AG09309 (cell line): ENCODE data around the gene TAOK3.
A peak's percentile ranks its signal among the peaks of the same experiment; 100 is the strongest.

Experiments
- DNase-seq: peaks from one replicate; pipeline ENCODE4 v3.0.0-alpha.2; 2010; ENCODE audit warnings: low read depth
- H3K4me3 ChIP-seq: 2 replicates; pipeline ENCODE4 v1.5.1; 2011; ENCODE audit warnings: mild to moderate bottlenecking, low read depth, low read length, moderate library complexity; ENCODE audit not compliant: control insufficient read depth
- TF ChIP-seq, protein P1 (sequence below): IDR thresholded peaks from 2 replicates; pipeline ENCODE4 v1.5.1; 2011; ENCODE audit warnings: mild to moderate bottlenecking, low read depth, low read length, inconsistent platforms; ENCODE audit not compliant: insufficient read depth, control insufficient read depth; ENCODE audit errors: missing control alignments

TAOK3 gene

DNA sequence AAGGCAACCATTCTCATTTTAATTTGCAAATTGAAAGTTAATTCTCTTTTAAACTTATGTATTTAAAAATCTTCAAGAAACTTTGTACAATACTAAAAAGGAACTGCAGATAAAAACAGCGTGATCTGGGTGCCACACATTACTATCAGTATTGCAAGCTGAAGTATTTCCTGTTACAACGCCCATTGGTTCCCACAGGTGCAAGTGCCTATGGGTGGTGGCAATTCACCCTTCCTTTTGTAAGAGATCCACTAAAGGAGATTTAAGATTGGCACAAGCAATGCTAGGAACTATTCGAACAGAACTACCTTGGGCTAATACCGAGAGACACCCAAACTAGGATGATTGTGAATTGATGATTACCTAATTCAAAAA, 13.2 kb downstream of the TAOK3 start:
- TF ChIP-seq, protein P1, sequence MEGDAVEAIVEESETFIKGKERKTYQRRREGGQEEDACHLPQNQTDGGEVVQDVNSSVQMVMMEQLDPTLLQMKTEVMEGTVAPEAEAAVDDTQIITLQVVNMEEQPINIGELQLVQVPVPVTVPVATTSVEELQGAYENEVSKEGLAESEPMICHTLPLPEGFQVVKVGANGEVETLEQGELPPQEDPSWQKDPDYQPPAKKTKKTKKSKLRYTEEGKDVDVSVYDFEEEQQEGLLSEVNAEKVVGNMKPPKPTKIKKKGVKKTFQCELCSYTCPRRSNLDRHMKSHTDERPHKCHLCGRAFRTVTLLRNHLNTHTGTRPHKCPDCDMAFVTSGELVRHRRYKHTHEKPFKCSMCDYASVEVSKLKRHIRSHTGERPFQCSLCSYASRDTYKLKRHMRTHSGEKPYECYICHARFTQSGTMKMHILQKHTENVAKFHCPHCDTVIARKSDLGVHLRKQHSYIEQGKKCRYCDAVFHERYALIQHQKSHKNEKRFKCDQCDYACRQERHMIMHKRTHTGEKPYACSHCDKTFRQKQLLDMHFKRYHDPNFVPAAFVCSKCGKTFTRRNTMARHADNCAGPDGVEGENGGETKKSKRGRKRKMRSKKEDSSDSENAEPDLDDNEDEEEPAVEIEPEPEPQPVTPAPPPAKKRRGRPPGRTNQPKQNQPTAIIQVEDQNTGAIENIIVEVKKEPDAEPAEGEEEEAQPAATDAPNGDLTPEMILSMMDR = no peak
- DNase-seq = no peak
- H3K4me3 ChIP-seq = no peak overlapping the region

DNA sequence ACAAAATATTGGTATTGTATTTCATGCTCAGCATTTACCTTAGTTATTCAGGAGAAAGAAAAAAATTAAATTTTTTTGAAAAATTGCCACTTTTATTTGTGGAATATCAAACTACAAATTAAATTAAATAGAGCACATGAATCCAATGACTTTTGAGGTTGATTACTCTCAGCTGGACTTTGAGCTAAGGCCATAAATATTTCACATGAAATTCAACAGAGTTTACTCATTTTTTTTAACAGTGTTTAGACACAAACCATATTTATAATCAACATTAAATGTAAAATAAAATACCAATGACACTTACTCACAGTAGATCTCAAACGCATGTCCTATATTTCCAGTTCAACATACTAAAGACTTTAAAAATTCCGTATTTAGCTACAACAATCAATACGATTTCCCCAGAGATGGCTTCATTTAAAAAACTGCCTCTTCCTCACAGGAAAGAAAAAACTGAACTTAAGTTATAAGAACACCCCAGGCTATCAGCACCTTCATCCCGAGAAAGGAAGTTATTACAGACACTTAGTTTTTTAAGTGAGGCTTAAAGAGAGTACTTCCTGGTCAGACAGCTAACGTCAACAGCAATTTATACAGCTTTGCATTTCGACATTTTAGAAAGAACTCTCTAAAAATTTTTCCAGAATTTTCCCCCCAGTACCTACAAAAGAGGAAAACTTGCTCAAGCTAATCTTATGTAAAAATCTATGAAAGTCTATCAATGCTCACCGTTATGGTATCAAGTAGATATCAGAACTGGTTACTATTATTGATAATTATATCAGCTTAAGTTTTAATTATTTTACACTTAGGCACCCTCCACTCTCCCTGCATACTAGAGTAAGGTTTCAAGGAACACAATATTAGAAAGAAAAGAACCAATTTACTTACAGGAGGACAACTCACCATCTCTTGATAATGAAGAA, 13.8 kb downstream of the TAOK3 start:
- TF ChIP-seq, protein P1 = no peak
- no peak overlapping the region for H3K4me3 ChIP-seq
- DNase-seq = no peak

DNA sequence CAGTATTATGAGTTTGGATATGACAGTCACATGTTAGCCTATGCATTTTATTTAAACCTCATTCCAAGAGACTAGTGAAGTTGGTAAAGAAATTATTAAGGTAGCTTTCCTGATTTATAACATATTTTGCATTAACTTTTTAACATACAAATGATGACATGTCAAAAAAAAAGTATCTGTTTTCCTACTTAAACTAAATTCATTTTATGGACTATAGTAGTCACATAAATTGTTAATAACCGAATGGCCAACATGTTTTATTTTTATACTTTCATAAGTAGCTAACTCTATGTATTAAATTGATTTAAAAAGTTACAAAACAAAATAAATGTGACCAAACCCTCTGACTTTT, 14.7 kb downstream of the TAOK3 start:
- H3K4me3 ChIP-seq = no peak overlapping the region
- TF ChIP-seq, protein P1 = no peak
- DNase-seq = no peak

DNA sequence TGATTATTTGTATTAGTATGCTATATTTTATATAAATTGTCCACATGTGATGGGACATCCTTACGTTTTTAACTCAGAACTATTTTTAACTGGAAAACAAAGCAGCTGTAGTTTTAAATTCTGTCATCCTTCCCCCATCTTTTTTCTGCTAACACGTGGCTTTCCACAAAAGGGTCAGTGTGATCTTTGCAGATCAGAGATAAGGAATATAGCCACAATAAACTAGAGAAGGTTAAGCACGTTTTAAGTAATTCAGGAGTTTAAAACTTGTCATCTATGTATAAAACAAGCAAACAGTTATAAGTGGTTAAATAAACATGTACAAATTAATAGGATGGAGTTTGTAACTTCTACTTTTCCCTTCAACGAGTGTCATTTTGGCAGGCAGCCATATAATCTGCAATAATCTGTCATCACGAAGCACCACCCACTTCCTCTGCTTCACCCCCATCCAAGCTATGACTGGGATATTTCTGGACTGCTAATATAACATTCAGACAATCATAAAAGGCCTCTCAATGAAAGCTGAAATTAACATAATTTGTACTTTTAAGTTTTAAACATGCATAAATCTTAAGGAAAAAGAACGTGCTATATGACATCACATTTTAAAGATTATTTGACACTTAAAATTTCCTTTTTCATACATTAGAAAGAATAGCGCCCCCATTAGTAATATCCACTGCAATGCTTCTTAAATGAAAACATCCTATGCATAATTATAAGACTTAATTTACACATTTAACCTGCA, 15.3 kb downstream of the TAOK3 start:
- TF ChIP-seq, protein P1 = no peak

DNA sequence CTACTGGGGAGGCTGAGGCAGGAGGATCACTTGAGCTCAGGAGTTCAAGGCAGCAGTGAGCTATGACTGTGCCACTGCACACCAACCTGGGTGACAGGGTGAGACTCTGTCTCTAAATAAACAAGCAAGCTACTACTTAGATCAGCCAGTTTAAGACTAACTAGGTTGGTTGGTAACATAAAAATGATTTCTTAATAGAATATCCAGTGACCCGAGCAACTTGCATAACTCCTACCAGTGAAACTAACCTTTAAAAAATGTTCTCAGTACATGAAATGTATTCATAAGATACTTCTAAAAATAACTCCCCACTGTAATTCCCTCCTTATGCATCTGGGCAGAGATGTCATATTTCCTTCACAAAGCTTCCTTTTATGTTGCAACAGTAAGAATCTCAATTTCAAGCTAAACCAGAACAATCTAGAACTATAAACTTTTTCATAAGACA, 15.9 kb downstream of the TAOK3 start:
- TF ChIP-seq, protein P1 = no peak
- peak; percentile 85 for DNase-seq
- H3K4me3 ChIP-seq = no peak overlapping the region

More for the DNA sequence above, 15.3 kb downstream of the TAOK3 start:
- no peak for DNase-seq
- no peak overlapping the region for H3K4me3 ChIP-seq

DNA sequence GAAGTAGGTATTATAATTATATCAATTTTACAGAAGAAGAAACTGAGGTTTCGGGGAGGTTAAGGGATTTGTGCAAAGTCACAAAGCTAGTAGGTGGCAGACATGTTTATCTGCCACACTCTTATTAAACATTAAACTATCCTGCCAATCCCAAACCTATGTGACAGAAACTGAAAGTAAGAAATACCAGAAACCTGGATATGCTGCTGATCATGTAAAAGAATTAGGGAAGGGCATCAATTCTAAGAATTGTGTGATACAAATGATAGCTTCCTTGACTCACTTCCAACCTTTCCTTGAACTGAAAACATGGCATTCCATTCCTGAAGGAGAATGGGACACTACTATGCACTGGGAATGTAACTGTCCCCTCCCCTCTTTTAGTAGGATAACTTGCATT, 16.9 kb downstream of the TAOK3 start:
- no peak for DNase-seq
- no peak overlapping the region for H3K4me3 ChIP-seq
- TF ChIP-seq, protein P1 = no peak
